B cell (primary cell): ENCODE data around the gene ERP44.

Source experiments
- CTCF ChIP-seq: fragments of 200-600 bp; IDR thresholded peaks from one replicate; pipeline ENCODE4 v1.8.0; 2022; ENCODE audit warnings: antibody characterized with exemption, mild to moderate bottlenecking
- EZH2 ChIP-seq: IDR thresholded peaks from 2 replicates; pipeline ENCODE4 v1.6.1; 2012; ENCODE audit warnings: borderline replicate concordance, low read depth, mild to moderate bottlenecking, moderate library complexity, low read length; ENCODE audit not compliant: insufficient read depth, poor library complexity, severe bottlenecking

GRCh38 chr9:100074989-100075388 lies 23.8 kb downstream of the ERP44 start:
- no peak for TF ChIP-seq CTCF
- TF ChIP-seq EZH2 = no peak
